ENCODE results near the gene NXN.
"Not testable (repeated sequence)": the region's sequence is repeated elsewhere in the genome, so short reads cannot be mapped to it uniquely, and the experiment has no call there.

Gene NXN

GRCh38 chr17:917391-917811 is 62.2 kb downstream of the NXN start:
- no peak for TF ChIP-seq CTCF (IDR thresholded peaks at IDR 0.05; ENCODE audit: low read length, missing control alignments)
- DNase-seq (ENCODE audit: low read depth): no peak
- H3K4me3 ChIP-seq (replicated peaks; ENCODE audit: low read depth, low read length): no peak overlapping the region

- no peak for DNase-seq (ENCODE audit: low read depth)
- peak; percentile 4 for TF ChIP-seq CTCF (IDR thresholded peaks at IDR 0.05; ENCODE audit: low read length, missing control alignments)
- H3K4me3 ChIP-seq (replicated peaks; ENCODE audit: low read depth, low read length): no peak overlapping the region
Observed at GRCh38 chr17:916315-916714, 63.3 kb downstream of the NXN start.

- peak; percentile 92 for DNase-seq (ENCODE audit: low read depth)
- TF ChIP-seq CTCF (IDR thresholded peaks at IDR 0.05; ENCODE audit: low read length, missing control alignments): no peak
- H3K4me3 ChIP-seq (replicated peaks; ENCODE audit: low read depth, low read length): no peak overlapping the region
Observed at GRCh38 chr17:915538-916201, 63.9 kb downstream of the NXN start.

- DNase-seq (ENCODE audit: low read depth): no peak
- H3K4me3 ChIP-seq (replicated peaks; ENCODE audit: low read depth, low read length): no peak overlapping the region
- TF ChIP-seq CTCF (IDR thresholded peaks at IDR 0.05; ENCODE audit: low read length, missing control alignments): no peak
Observed at GRCh38 chr17:914561-914960, 65.0 kb downstream of the NXN start.

- H3K4me3 ChIP-seq (replicated peaks; ENCODE audit: low read depth, low read length): no peak overlapping the region
- no peak for TF ChIP-seq CTCF (IDR thresholded peaks at IDR 0.05; ENCODE audit: low read length, missing control alignments)
- DNase-seq (ENCODE audit: low read depth): no peak
Observed at GRCh38 chr17:913207-913606, 66.4 kb downstream of the NXN start.

- TF ChIP-seq CTCF (IDR thresholded peaks at IDR 0.05; ENCODE audit: low read length, missing control alignments): no peak
- DNase-seq (ENCODE audit: low read depth): no peak
Observed at GRCh38 chr17:909642-910323, 69.8 kb downstream of the NXN start.

GRCh38 chr17:907725-908124 is 71.9 kb downstream of the NXN start:
- TF ChIP-seq CTCF (IDR thresholded peaks at IDR 0.05; ENCODE audit: low read length, missing control alignments): no peak
- H3K4me3 ChIP-seq (replicated peaks; ENCODE audit: low read depth, low read length): no peak overlapping the region
- no peak for DNase-seq (ENCODE audit: low read depth)

More at GRCh38 chr17:909642-910323, 69.8 kb downstream of the NXN start:
- no peak overlapping the region for H3K4me3 ChIP-seq (replicated peaks; ENCODE audit: low read depth, low read length)

- not testable (repeated sequence) for H3K4me3 ChIP-seq (replicated peaks; ENCODE audit: low read depth, low read length); DNase-seq (ENCODE audit: low read depth)
Observed at GRCh38 chr17:905708-906107, 73.9 kb downstream of the NXN start.
